ENCODE data around the gene PNLDC1. TPM values are rescaled to one million over a fixed set of nuclear protein-coding genes. Genes with fewer than 3 reads are reported as not detected.

The PNLDC1 gene, protein sequence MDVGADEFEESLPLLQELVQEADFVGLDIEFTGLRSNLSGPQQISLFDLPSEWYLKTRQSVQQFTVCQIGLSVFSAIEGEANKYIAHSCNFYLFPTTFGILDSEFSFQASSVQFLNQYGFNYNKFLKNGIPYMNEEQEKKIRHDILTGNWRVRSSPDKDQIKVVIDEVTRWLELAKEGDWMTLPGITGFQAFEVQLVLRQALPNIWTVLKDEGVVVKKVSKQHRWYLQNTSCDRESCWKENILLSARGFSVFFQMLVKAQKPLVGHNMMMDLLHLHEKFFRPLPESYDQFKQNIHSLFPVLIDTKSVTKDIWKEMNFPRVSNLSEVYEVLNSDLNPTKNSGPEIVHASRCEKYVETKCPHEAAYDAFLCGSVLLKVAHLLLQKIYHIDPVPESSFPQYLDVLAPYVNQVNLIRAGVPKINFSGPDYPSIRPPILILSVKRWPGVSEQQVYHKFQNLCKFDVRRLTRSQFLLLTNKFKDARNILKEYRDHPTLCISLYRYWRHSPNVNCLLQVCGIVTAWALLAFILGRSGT
- total RNA-seq (2022; extraction: Qiagen RNA extraction) = 0.05 to 0.13 TPM (median 0.05 TPM) in 3 of 5 replicates, not detected in the others

GRCh38 chr6:159800141-159800865, at the start of gene PNLDC1:
Gene PNLDC1, plus strand, starts transcription at chr6:159800276. Its CDS starts 32 bp downstream, at chr6:159800308.

GRCh38 chr6:159761873-159762680, 38.0 kb upstream of the PNLDC1 start, which contains the start of gene ACAT2:
Gene ACAT2, plus strand, starts transcription at chr6:159762045. Its CDS starts 43 bp downstream, at chr6:159762088.

DNA sequence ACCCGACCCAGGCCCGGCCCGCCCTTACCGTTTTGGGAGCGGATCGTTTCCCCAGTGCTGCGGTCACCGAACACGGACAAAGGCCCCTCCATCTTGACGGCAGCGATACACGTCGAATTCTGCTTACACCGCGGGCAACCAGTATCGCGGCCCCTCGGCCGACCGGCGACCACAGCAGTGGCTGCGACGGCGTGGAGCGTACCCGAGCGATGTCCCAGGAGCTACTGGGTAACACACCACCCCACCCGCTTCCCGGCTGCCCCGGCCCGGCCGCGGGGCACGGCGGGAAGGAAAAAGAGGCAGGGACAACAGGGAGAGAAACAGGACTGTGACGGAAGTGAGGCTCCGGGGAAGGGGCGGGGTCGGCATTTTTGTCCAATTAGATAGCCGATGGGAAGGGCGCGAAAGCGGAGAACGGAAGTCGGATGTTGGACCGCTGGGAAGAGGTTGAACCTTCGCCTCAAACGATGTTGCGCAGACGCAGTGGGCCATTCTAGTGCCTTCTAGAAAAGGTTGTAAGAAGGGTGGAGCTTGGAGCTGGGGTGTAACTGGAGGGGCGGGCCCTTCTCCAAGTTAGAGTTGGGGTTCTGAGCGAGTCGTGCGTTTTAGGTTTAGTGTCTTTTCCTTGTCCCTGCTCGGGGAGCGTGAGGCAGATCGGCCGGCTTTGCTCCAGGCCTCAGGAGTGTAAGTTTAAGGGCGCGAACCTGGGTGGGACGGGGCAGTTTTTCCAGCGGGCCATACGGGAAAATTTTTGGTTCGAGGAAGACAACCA, 10.5 kb upstream of the PNLDC1 start, which contains the start of gene TCP1:
Gene TCP1 (minus strand): TSS at position 226 of the 772 bp plus-strand sequence. CDS start 134 bp downstream, at position 92.

DNA sequence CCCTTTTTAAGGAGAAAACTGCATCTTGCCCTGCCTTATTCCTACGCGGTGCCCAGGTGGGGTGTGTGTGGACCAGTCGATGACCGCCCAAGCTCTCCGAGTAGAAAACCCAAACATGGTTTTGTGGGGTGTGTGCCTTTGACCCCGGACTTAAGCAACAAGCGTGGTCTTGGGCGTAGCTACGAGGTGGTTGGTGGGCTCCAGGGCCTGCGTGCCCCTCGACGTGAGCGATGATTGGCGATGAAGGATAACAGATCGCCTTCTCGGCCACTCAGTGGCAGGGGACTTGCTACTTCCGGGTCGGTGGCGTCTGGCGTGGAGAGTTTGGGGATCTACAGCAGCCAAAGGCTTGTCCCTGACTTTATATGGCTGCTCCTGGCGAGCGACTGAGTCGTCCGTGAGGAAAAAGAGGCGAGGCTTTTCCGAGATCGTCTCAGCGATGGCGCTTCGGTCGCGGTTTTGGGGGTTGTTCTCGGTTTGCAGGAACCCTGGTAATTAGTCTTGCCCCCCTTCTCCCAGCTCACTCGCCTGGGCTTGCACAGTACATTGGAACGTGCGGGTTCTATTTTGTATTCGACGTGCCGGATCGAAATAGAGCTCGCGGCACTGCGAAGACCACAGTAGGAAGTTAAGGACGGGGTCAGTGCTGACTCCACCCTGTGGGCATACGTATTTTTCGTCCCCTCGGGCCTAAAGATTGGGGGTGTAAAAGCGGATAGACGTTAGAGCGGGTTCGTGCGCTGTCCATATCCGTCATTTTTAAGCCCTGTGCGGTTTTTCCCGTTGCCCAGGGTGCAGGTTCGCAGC, 9.7 kb upstream of the PNLDC1 start, which contains the start of gene MRPL18:
Gene MRPL18 (plus strand): TSS at position 319 of the 807 bp plus-strand sequence. CDS start 121 bp downstream, at position 440.

Other genes with a start within 250 kb of the PNLDC1 start
- gene SOD2, start 107.0 kb upstream of the PNLDC1 start, total RNA-seq (2022; extraction: Qiagen RNA extraction) = 159 to 200 TPM (median 189 TPM) in 5 replicates
- gene WTAP, start 72.8 kb upstream of the PNLDC1 start, total RNA-seq (2022; extraction: Qiagen RNA extraction) = 64.8 to 70.6 TPM (median 65.7 TPM) in 5 replicates
- gene ACAT2, start 38.2 kb upstream of the PNLDC1 start, total RNA-seq (2022; extraction: Qiagen RNA extraction) = 25.8 to 29.3 TPM (median 27.5 TPM) in 5 replicates
- 211 to 267 TPM (median 224 TPM) in 5 replicates for gene TCP1, start 10.7 kb upstream of the PNLDC1 start, total RNA-seq (2022; extraction: Qiagen RNA extraction)
- 72.2 to 97.1 TPM (median 88.3 TPM) in 5 replicates for gene MRPL18, start 9.8 kb upstream of the PNLDC1 start, total RNA-seq (2022; extraction: Qiagen RNA extraction)
- gene MAS1, start 90.7 kb downstream of the PNLDC1 start, total RNA-seq (2022; extraction: Qiagen RNA extraction) = 0.01 TPM in 1 of 5 replicates, not detected in the others
- 28.2 to 35.9 TPM (median 28.3 TPM) in 5 replicates for gene IGF2R, start 168.8 kb downstream of the PNLDC1 start, total RNA-seq (2022; extraction: Qiagen RNA extraction)

Data from A549 treated with AZD2906 at 1 μM for 4 hours (cell line).